Activated CD8-positive, alpha-beta memory T cell treated with anti-CD3 and anti-CD28 coated beads, Interleukin-2, amount 10 ng/mL, durations not matched to agents 7 days and 5 days (primary cell): ENCODE measurements around the gene TPD52L2. TPM values are rescaled to one million over a fixed set of nuclear protein-coding genes. Genes with fewer than 3 reads are reported as not detected.

ENCODE experiments used
- ATAC-seq: fragments of 150-1000 bp; cut with Tn5 transposase; one replicate; pipeline ENCODE4 v1.10.0; 2021; ENCODE audit warnings: moderate library complexity
- CTCF ChIA-PET: fragments of 350-600 bp; sonication (Branson Sonifier 250); formaldehyde crosslinking; loops from one replicate; lab custom pipeline; 2021; ENCODE audit warnings: antibody characterized with exemption; lab: Charles Lee
- DNase-seq: peaks from one replicate; pipeline ENCODE4 v3.0.0-alpha.2; 2020
- H3K27ac Mint-ChIP-seq: one replicate; pipeline ENCODE4 v1.8.0; 2021; ENCODE audit warnings: mild to moderate bottlenecking, mixed read lengths
- H3K27me3 Mint-ChIP-seq: one replicate; pipeline ENCODE4 v1.8.0; 2021; ENCODE audit warnings: mixed read lengths
- H3K36me3 Mint-ChIP-seq: one replicate; pipeline ENCODE4 v1.8.0; 2021; ENCODE audit warnings: mild to moderate bottlenecking, mixed read lengths
- H3K4me1 Mint-ChIP-seq: one replicate; pipeline ENCODE4 v1.8.0; 2021; ENCODE audit warnings: mixed read lengths
- H3K4me3 Mint-ChIP-seq: one replicate; pipeline ENCODE4 v1.8.0; 2021; ENCODE audit warnings: mild to moderate bottlenecking, moderate library complexity, mixed read lengths
- H3K9me3 Mint-ChIP-seq: one replicate; pipeline ENCODE4 v1.8.0; 2022; ENCODE audit warnings: low read depth, mixed read lengths
- total RNA-seq, 2 experiments: library from RNA; stranded (reverse); gene quantifications; one replicate each; pipeline ENCODE4 v1.2.3, GENCODE V29; 2021

Gene TPD52L2
- total RNA-seq, 2 experiments from 2014 or later = 33.5 to 46.2 TPM

DNA sequence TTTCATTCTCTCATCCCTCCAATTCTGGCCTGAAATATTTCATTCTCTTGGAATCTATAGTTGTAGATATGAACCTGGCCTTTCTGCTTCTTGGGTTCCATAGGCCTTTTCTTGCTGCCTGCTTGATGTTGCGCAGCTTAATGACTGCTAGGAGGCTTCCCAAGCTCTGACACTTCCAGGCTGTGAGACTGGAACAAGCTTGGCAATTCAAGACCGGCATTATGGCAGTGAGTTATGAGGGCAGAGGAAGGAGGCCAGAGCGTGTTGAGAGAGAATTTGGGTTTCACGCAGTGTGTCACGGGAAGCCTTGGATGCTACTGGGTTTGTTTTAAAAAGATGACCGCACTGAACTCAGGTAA is 28.9 kb downstream of the TPD52L2 start:
- Mint-ChIP-seq H3K27me3 (no peaks in the 10 kb centered on the region), H3K4me1 (peaks cover 33% of the 10 kb centered on the region), H3K27ac (no peak overlapping the region), H3K4me3 (peak overlapping the region; percentile 59), H3K36me3 (peaks cover 14% of the 10 kb centered on the region), H3K9me3 (no peaks in the 10 kb centered on the region)
- CTCF ChIA-PET = interaction anchor here (0.7 to 1.5 kb wide), 4 partner anchors 9 to 398 kb away, joined by 3 read pairs; partner anchors contain the start of gene TPD52L2
- ATAC-seq = no peak
- DNase-seq = no peak

DNA sequence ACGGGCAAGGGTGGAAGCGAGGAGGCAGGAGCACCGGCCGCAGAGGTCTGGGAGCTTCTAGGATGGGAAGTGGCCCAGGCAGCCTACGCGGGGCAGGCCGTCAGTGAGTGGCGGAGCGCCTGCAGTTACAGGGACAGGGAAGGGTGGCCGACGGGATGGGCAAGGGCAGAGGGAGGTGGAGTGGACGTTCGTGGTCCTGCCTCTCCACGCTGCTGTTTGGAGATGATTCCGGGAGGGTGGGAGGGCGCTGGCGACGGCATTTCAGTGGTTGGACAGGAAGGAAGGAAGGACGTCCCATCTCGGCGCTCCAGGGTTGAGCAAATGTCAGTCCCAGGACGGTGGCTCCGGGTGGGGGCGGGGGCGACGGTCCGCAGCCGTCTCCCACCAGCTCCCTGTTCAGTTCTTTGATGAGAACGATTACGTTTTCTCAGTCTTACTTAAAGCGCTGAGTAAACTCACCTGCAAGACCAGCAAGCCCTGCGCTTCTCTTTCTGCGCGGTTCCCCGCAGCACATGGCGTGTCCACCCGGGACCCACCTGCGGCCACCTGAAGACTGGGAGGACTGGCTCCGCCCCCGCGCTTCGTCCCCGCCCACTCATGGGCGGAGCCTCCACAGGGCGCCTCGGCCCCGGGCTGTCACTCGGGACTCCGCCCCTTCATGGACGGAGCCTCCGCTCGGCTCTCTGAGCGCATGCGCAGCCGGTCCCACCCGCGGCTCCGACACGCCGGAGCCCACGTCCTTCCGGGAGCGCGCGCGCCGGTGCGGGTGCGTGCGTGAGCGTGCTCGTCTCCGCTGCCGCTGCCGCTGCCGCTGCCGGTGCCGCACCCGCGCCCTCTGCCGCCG is 29.5 kb downstream of the TPD52L2 start, which contains the start of gene DNAJC5:
DNAJC5 (plus strand) TSS at position 769 of the 844 bp plus-strand sequence. CDS start 33,220 bp downstream, outside the sequence.
- H3K27ac Mint-ChIP-seq = peak within 1 kb of the TSS; percentile 97
- H3K4me1 Mint-ChIP-seq = peaks cover 38% of the 10 kb centered on the region
- CTCF ChIA-PET = interaction anchor here (0.7 to 1.3 kb wide), 3 partner anchors 29 to 398 kb away, joined by 3 read pairs; partner anchors contain the start of gene TPD52L2
- no peaks in the 10 kb centered on the region for H3K9me3 Mint-ChIP-seq
- H3K4me3 Mint-ChIP-seq = peak within 1 kb of the TSS; percentile 91
- DNase-seq = peak; percentile 97
- H3K27me3 Mint-ChIP-seq = no peaks in the 10 kb centered on the region
- H3K36me3 Mint-ChIP-seq = peaks cover 16% of the 10 kb centered on the region
- peak; percentile 90 for ATAC-seq

DNA sequence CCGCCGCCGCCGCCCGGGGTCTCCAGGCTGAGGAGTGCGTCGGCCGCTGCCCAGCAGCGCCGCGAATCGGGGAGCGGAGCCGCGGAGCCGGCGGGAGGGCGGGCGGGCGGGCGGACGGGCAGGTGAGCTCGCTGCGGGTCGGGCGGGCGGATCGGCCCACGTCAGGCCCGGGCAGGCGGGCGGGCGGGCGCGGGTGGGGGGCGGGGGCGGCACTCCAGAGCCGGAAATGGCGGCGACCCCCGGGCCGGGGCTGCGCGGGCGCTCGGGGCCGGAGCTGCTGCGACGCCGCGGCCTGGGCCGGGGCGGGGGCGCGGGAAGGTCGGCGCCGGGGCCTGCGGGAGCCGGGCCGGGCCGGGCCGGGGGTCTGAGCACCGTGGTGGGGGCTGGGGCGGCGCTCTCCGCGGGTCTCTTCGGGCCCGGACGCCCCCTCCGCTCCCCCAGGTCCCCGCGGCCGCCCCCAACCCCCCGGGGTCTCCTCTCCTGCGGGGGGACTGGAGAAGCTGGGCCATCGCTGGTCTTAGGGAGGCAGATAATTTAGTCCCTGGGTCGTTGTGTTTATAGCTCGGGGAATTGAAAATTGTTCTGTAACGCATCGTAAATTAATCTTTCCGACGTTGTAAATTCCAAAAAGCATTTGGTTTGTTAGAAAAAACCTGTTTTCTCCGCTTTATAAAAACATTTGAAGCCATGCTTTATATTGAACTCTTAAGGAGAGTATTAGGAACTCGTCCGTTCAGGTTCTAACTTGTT is 30.3 kb downstream of the TPD52L2 start:
- Mint-ChIP-seq H3K4me1 (peaks cover 38% of the 10 kb centered on the region), H3K36me3 (peaks cover 15% of the 10 kb centered on the region), H3K27me3 (no peaks in the 10 kb centered on the region), H3K4me3 (peak overlapping the region; percentile 91), H3K27ac (peak overlapping the region; percentile 97), H3K9me3 (no peaks in the 10 kb centered on the region)
- CTCF ChIA-PET = interaction anchor here (0.7 to 2.1 kb wide), 8 partner anchors 15 to 361 kb away, joined by 3 to 6 read pairs (median 4); partner anchors contain the start of genes ARFRP1, TPD52L2 and ZGPAT
- DNase-seq (no peak), ATAC-seq (no peak)

GRCh38 chr20:63895952-63896263 is 30.8 kb downstream of the TPD52L2 start:
- H3K9me3 Mint-ChIP-seq = no peaks in the 10 kb centered on the region
- DNase-seq = no peak
- peak overlapping the region; percentile 97 for H3K27ac Mint-ChIP-seq
- peak overlapping the region; percentile 91 for H3K4me3 Mint-ChIP-seq
- no peaks in the 10 kb centered on the region for H3K27me3 Mint-ChIP-seq
- H3K36me3 Mint-ChIP-seq = peaks cover 15% of the 10 kb centered on the region
- peaks cover 41% of the 10 kb centered on the region for H3K4me1 Mint-ChIP-seq
- CTCF ChIA-PET = interaction anchor here (0.7 to 2.1 kb wide), 7 partner anchors 14 to 361 kb away, joined by 3 to 6 read pairs (median 4); partner anchors contain the start of genes ARFRP1 and ZGPAT
- ATAC-seq = no peak

DNA sequence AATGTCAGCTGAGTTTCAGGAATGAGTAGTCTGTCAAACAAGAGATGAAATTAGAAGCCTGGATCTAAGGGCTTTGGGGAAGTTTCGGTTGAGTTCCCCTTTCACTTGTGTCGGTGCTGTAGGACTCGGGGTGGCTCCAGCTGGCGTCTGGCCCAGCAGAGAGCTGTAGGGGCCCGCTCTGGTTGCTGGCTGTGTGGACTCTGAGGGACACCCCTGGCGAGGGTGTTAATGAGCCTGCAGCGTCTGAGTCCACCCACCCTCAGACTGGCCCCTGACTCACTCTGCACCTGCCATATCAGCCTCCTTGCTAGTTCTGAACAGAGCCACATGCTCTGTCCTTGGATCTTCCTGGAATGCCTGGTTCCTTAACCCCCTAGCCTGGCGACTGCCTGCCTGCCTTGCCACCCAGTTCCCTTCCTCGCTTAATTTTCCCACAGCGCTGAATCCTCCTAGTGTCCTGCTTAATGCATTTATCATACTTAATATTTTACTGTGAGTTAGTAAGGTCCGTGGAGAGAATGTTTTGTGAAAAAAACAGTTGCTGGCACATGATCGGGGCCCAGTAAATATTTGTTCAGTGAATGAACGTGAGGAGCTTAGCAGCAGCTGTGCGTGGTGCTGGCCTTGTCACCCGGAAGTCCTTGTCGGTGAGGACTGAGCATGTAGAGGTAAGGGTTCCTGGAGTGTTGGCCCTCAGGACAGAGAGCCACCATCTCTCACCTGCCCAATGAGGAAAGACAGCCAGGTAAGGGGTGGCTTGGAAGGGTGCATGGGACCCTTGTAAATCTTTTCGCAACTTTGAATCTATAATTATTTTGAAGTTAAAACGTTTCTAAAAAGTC is 31.4 kb downstream of the TPD52L2 start:
- DNase-seq (peak; percentile 54), ATAC-seq (peak; percentile 10)
- H3K27me3 Mint-ChIP-seq = no peaks in the 10 kb centered on the region
- peak overlapping the region; percentile 91 for H3K4me3 Mint-ChIP-seq
- H3K9me3 Mint-ChIP-seq = no peaks in the 10 kb centered on the region
- peaks cover 47% of the 10 kb centered on the region for H3K4me1 Mint-ChIP-seq
- H3K36me3 Mint-ChIP-seq = peaks cover 15% of the 10 kb centered on the region
- peak overlapping the region; percentile 97 for H3K27ac Mint-ChIP-seq
- CTCF ChIA-PET = interaction anchor here (0.9 to 2.1 kb wide), 8 partner anchors 12 to 362 kb away, joined by 3 to 6 read pairs (median 4); partner anchors contain the start of genes ARFRP1, SAMD10 and ZGPAT

- Mint-ChIP-seq H3K27me3 (no peaks in the 10 kb centered on the region), H3K4me1 (peaks cover 57% of the 10 kb centered on the region), H3K36me3 (peaks cover 19% of the 10 kb centered on the region), H3K4me3 (no peak overlapping the region), H3K27ac (peak overlapping the region; percentile 25), H3K9me3 (no peaks in the 10 kb centered on the region)
- CTCF ChIA-PET = interaction anchor here (1.5 kb wide), 1 partner anchor 82 kb away, joined by 6 read pairs; the partner anchor contains the start of gene SAMD10
- no peak for ATAC-seq
- no peak for DNase-seq
Measured at GRCh38 chr20:63897978-63898561, 33.0 kb downstream of the TPD52L2 start.

DNA sequence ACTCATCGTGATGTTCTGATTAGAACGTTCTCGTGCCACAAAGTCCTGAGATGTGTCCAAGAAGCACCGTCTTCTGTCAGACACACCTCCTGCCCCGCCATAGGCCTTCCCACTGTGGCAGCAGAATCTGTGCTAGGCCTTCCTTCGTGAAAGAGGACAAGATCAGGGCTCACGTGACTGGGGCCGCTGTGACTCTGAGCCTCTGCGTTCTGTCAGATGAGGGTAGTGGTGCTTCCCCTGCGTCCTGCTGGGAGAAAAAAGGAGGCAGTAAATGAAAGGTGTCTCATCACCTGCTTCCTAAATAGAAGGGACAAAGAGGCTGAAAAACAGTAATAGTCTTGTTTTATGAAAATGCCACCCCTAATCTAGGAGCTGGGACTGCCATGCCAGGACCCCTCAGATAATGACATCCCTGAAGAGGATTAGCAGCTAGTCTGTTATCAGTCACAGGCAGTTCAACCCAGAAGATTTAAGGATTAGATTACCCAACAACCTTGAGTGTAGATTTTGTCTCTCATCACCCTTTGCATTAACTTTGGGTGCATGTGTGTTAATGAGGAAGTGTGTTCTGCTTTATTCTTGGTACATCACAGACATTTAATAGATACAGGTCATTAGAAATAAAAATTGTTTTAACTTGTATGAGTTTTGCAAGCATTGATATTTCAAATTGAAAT is 34.0 kb downstream of the TPD52L2 start:
- no peaks in the 10 kb centered on the region for H3K27me3 Mint-ChIP-seq
- H3K36me3 Mint-ChIP-seq = peaks cover 19% of the 10 kb centered on the region
- H3K4me3 Mint-ChIP-seq = no peak overlapping the region
- H3K4me1 Mint-ChIP-seq = peaks cover 62% of the 10 kb centered on the region
- H3K9me3 Mint-ChIP-seq = no peaks in the 10 kb centered on the region
- H3K27ac Mint-ChIP-seq = no peak overlapping the region
- CTCF ChIA-PET = interaction anchor here (1.0 kb wide), 1 partner anchor 11 kb away, joined by 3 read pairs; no protein-coding TSS in a partner anchor
- ATAC-seq = no peak
- DNase-seq = no peak

DNA sequence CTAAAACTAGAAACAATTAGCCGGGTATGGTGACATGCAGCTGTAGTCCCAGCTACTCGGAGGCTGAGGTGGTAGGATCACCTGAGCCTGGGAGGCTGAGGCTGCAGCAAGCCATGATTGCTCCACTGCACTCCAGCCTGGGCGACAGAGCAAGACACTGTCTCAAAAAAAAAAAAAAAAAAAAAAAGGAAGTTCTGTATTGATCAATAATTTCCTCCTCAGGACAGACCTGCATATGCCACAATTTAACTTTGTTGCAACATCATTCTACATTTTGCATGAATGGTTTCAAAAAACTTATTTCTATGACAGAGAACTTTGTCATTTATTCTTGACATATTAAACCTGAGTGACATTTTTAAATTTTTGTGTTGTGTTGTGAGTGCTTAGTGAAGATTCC is 35.3 kb downstream of the TPD52L2 start:
- H3K36me3 Mint-ChIP-seq = peaks cover 19% of the 10 kb centered on the region
- CTCF ChIA-PET = no interaction called here
- H3K27ac Mint-ChIP-seq = no peak overlapping the region
- no peaks in the 10 kb centered on the region for H3K9me3 Mint-ChIP-seq
- H3K27me3 Mint-ChIP-seq = no peaks in the 10 kb centered on the region
- peaks cover 59% of the 10 kb centered on the region for H3K4me1 Mint-ChIP-seq
- no peak overlapping the region for H3K4me3 Mint-ChIP-seq
- ATAC-seq (no peak), DNase-seq (no peak)

DNA sequence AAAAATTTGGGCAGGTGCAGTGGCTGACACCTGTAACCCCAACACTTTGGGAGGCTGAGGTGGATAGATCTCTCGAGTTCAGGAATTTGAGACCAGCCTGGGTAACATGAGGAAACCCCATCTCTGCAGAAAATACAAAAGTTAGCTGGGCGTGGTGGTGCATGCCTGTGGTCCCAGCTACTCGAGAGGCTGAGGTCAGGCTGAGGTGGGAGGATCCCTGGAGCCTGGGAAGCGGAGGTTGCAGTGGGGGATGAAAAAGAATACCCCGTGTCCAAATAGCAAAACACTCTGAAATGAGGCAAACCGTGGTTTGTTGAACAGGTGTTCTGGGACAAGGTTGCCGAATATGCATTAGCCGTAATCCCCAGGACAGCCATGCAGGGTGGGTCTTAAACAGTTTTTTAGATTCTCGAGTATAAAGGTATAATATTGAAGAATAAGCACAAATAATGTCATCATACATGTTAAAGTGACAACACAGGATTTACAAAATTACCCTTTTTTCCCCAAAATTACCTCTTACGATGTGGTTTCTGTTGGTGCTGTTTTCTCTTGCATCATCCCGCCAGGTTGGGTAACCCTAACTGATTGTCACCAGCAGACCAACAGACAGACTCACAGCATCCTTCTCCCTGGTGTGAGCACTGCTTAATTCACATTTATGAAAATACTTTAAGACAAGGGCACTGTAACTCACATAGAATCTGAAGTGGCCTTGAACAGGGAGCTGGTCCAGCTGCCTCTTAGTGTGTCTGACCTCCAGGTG is 38.9 kb downstream of the TPD52L2 start:
- H3K36me3 Mint-ChIP-seq = peaks cover 7% of the 10 kb centered on the region
- H3K4me1 Mint-ChIP-seq = peaks cover 37% of the 10 kb centered on the region
- H3K4me3 Mint-ChIP-seq = no peak overlapping the region
- H3K9me3 Mint-ChIP-seq = no peaks in the 10 kb centered on the region
- peak overlapping the region; percentile 57 for H3K27ac Mint-ChIP-seq
- no peaks in the 10 kb centered on the region for H3K27me3 Mint-ChIP-seq
- CTCF ChIA-PET = interaction anchor here (1.1 to 1.4 kb wide), 2 partner anchors 23 to 70 kb away, joined by 3 read pairs; no protein-coding TSS in a partner anchor
- no peak for ATAC-seq
- no peak for DNase-seq

GRCh38 chr20:63908008-63908682 is 43.1 kb downstream of the TPD52L2 start:
- no peak for DNase-seq
- ATAC-seq = no peak
- CTCF ChIA-PET = interaction anchor here (1.1 to 2.2 kb wide), 2 partner anchors 15 to 70 kb away, joined by 3 to 6 read pairs; no protein-coding TSS in a partner anchor
- Mint-ChIP-seq H3K4me1 (peaks cover 31% of the 10 kb centered on the region), H3K4me3 (no peak overlapping the region), H3K27me3 (no peaks in the 10 kb centered on the region), H3K9me3 (no peaks in the 10 kb centered on the region), H3K36me3 (peaks cover 6% of the 10 kb centered on the region), H3K27ac (no peak overlapping the region)

- Mint-ChIP-seq H3K4me3 (no peak overlapping the region), H3K36me3 (peaks cover 18% of the 10 kb centered on the region)
- CTCF ChIA-PET = interaction anchor here (0.6 to 2.1 kb wide), 9 partner anchors 9 to 151 kb away, joined by 3 to 7 read pairs (median 3); partner anchors contain the start of genes TPD52L2 and UCKL1
Measured at GRCh38 chr20:63911176-63911575, 46.1 kb downstream of the TPD52L2 start.

More at GRCh38 chr20:63911176-63911575, 46.1 kb downstream of the TPD52L2 start:
- peak overlapping the region; percentile 33 for H3K27ac Mint-ChIP-seq
- DNase-seq = no peak
- no peaks in the 10 kb centered on the region for H3K27me3 Mint-ChIP-seq
- peaks cover 24% of the 10 kb centered on the region for H3K4me1 Mint-ChIP-seq
- H3K9me3 Mint-ChIP-seq = no peaks in the 10 kb centered on the region
- ATAC-seq = no peak
